ENCODE results near the gene UBE3D.
A peak's percentile ranks its signal among the peaks of the same experiment; 100 is the strongest.

UBE3D gene, protein sequence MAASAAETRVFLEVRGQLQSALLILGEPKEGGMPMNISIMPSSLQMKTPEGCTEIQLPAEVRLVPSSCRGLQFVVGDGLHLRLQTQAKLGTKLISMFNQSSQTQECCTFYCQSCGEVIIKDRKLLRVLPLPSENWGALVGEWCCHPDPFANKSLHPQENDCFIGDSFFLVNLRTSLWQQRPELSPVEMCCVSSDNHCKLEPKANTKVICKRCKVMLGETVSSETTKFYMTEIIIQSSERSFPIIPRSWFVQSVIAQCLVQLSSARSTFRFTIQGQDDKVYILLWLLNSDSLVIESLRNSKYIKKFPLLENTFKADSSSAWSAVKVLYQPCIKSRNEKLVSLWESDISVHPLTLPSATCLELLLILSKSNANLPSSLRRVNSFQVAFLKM

DNA sequence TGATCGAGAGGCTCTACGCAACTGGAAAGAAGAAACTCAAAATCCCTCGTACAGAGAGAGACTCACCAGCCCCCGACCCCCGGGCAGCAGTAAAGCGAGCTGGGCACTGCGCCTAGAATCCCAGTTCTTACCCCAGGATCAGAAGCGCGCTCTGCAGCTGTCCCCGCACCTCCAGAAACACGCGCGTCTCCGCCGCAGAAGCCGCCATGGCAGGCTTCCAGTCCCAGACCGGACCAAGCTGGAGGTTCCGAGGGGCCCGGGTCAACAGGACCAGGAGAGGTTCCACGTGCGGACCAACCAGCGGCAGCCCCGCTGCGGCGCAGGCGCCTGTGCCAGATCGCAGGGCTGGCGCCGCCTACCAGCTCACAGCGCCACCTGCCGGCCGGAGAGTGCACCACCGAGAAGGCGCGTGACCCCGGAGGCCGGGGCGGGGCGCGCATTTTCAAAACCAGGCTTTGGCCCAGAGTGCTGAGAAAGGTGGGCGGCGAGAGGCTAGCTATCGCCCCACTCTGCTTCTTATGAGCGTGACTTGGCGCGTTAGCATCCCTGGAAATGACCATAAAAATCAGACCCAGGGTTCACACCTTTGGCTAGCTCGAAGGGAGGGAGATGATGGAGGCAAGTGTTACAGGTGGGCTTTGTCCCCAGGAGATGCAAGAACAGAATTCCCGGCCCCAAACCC, at the start of gene UBE3D:
Gene UBE3D (minus strand): TSS at position 331 of the 682 bp plus-strand sequence. CDS start 123 bp downstream, at position 208.
- TF ChIP-seq, protein P1, sequence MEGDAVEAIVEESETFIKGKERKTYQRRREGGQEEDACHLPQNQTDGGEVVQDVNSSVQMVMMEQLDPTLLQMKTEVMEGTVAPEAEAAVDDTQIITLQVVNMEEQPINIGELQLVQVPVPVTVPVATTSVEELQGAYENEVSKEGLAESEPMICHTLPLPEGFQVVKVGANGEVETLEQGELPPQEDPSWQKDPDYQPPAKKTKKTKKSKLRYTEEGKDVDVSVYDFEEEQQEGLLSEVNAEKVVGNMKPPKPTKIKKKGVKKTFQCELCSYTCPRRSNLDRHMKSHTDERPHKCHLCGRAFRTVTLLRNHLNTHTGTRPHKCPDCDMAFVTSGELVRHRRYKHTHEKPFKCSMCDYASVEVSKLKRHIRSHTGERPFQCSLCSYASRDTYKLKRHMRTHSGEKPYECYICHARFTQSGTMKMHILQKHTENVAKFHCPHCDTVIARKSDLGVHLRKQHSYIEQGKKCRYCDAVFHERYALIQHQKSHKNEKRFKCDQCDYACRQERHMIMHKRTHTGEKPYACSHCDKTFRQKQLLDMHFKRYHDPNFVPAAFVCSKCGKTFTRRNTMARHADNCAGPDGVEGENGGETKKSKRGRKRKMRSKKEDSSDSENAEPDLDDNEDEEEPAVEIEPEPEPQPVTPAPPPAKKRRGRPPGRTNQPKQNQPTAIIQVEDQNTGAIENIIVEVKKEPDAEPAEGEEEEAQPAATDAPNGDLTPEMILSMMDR (IDR thresholded peaks at IDR 0.05; ENCODE audit: low read depth, low read length), result peak; percentile 84
- H3K4me3 ChIP-seq (ENCODE audit: low read depth, low read length), result peak within 1 kb of the TSS; percentile 85

DNA sequence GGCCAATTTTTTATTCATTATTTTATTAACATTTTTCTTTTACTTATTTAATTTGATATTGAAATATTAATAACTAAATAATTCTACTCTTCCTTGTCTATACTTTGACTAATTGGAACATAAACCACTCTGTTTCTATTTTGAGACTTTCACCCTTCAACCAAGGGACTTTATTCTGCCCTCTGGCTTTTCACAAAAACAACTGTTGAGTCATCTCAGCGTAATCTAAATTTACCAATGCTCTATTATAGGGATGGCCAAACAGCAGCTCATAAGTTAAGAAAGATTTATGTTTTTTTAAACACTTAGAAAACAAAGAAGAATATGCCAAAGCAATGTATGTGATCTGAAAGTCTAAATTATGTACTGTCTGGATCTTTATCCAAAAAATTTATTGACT, 48.5 kb upstream of the UBE3D start:
- TF ChIP-seq, protein P1 (IDR thresholded peaks at IDR 0.05; ENCODE audit: low read depth, low read length), result no peak
- no peak overlapping the region for H3K4me3 ChIP-seq (ENCODE audit: low read depth, low read length)

DNA sequence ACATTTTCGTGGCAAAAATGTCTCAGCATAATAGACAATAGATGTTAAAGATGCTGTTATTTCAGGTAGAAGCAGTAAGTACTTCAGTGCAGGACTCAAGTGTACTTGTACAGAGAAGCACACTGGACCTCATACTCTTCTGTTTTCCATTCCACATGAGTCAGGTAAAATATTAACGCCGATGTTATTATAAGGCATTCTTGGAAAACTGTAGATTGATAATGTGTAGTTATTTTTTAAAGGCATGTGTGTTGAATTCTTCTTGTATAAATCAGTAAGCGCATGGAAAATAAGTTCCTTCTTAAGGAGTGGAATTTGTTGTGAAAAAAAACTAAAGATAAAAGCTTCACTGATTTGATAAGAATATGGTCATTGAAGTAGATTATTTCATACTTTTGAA, 47.6 kb upstream of the UBE3D start:
- no peak overlapping the region for H3K4me3 ChIP-seq (ENCODE audit: low read depth, low read length)
- TF ChIP-seq, protein P1 (IDR thresholded peaks at IDR 0.05; ENCODE audit: low read depth, low read length), result no peak

DNA sequence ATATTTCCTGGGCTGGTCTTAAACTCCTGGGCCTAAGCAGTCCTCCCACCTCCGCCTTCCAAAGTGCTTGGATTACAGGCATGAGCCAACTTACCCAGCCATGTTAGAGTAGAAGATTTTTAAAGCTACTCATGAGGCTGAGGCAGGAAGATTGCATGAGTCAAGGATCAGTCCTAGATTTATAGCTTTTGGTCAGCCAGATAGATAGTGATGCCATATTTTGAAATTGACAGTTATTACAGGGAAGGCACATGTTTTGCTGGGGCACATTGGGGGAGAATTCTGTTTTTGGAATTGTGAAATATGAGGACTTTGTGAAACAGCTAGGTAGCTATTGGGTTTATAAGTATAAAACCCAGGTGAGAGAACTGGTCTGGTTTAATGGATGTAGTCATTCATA, 42.7 kb upstream of the UBE3D start:
- no peak overlapping the region for H3K4me3 ChIP-seq (ENCODE audit: low read depth, low read length)
- TF ChIP-seq, protein P1 (IDR thresholded peaks at IDR 0.05; ENCODE audit: low read depth, low read length), result no peak

DNA sequence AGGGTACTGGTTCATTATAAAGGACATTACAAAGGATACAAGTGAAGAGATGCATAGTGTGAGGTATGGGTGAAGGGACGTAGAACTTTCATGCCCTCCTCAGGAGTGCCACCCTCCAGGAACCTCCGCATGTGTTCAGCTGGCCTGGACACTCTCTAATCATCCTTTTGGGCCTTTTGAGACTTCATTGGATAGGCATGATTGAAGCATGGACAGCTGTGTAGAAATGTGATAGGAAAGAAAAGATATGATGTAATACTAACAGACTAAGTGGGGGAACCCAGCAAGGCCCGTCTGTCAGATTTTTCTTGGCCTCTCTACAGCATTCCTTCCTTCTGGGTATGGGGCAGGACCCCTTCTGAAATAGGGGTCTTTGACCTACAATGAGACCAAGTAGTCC, 32.9 kb upstream of the UBE3D start:
- TF ChIP-seq, protein P1 (IDR thresholded peaks at IDR 0.05; ENCODE audit: low read depth, low read length), result no peak
- H3K4me3 ChIP-seq (ENCODE audit: low read depth, low read length), result no peak overlapping the region

DNA sequence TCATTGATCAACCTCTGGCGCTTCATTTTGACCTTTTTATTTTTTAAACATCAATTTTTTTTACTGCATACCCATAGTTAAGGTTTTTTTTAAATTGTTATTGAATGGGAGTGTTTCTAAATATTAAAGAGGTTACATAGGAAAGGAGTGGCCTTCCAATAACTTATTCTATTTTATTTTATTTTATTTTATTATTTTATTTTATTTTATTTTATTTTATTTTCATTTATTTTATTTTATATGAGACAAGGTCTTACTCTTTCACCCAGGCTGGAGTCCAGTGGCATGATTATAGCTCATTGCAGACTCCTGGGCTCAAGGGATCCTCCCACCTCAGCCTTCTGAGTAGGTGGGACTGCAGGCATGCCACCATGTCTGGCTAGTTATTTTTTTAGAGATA, 32.0 kb upstream of the UBE3D start:
- TF ChIP-seq, protein P1 (IDR thresholded peaks at IDR 0.05; ENCODE audit: low read depth, low read length), result no peak
- no peak overlapping the region for H3K4me3 ChIP-seq (ENCODE audit: low read depth, low read length)

DNA sequence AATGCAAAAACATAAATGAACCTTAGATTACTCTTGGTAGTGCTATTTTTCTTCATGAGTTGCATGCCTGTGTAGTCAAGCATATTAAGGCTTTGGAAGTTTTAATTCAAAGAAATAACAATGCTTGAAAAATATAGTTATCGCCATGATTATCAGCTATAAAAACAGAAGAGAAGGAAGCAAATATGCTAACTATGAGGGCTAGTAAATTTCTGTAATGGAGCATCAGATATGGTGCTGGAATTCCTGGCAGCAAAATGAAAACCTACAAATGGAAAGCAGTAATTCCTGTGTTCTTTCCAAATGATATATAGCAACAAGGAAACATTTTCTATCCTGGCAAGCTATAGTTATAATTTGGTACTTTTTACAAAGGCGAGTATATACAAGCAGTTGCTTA, 31.6 kb upstream of the UBE3D start:
- TF ChIP-seq, protein P1 (IDR thresholded peaks at IDR 0.05; ENCODE audit: low read depth, low read length), result no peak
- no peak overlapping the region for H3K4me3 ChIP-seq (ENCODE audit: low read depth, low read length)
